ENCODE results near the gene LYL1.

DNA sequence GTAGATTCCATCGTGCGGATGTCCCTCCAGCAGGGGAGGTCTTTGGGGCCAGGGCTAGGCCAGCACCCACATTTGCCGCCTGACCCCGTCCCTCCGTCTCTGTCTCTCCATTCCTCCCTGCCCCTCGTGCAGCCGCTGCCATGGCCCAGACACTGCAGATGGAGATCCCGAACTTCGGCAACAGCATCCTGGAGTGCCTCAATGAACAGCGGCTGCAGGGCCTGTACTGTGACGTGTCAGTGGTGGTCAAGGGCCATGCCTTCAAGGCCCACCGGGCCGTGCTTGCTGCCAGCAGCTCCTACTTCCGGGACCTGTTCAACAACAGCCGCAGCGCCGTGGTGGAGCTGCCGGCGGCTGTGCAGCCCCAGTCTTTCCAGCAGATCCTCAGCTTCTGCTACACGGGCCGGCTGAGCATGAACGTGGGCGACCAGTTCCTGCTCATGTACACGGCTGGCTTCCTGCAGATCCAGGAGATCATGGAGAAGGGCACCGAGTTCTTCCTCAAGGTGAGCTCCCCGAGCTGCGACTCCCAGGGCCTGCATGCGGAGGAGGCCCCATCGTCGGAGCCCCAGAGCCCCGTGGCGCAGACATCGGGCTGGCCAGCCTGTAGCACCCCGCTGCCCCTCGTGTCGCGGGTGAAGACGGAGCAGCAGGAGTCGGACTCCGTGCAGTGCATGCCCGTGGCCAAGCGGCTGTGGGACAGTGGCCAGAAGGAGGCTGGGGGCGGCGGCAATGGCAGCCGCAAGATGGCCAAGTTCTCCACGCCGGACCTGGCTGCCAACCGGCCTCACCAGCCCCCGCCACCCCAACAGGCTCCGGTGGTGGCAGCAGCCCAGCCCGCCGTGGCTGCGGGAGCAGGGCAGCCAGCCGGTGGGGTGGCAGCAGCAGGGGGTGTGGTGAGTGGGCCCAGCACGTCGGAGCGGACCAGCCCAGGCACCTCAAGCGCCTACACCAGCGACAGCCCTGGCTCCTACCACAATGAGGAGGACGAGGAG lies 32.7 kb upstream of the LYL1 start:
- TF ChIP-seq, protein P1, sequence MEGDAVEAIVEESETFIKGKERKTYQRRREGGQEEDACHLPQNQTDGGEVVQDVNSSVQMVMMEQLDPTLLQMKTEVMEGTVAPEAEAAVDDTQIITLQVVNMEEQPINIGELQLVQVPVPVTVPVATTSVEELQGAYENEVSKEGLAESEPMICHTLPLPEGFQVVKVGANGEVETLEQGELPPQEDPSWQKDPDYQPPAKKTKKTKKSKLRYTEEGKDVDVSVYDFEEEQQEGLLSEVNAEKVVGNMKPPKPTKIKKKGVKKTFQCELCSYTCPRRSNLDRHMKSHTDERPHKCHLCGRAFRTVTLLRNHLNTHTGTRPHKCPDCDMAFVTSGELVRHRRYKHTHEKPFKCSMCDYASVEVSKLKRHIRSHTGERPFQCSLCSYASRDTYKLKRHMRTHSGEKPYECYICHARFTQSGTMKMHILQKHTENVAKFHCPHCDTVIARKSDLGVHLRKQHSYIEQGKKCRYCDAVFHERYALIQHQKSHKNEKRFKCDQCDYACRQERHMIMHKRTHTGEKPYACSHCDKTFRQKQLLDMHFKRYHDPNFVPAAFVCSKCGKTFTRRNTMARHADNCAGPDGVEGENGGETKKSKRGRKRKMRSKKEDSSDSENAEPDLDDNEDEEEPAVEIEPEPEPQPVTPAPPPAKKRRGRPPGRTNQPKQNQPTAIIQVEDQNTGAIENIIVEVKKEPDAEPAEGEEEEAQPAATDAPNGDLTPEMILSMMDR (conservative IDR thresholded peaks at IDR 0.05): no peak
- TF ChIP-seq EZH2 (IDR thresholded peaks at IDR 0.05; ENCODE audit: low read depth): no peak
